ENCODE data around the gene FAM89B.

DNA sequence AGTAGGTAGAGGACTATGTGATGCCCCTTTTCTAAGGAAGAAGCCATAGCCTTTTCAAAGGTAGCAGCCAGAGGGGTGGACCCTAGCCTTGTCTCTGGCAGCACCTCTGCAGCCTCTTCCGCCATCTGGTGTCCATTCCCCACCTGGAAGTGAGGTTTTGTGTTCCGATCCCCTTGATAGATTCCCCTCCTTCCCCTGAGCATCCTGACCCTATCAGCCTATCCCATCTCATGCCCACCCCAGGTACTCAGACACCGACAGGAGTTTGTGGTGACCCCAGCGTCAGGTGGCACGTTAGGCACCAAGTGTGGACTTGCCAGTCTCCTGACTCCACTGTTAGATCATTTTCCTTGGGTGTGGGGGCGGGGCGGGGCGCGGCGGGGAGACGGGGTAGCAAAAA lies 398 bp upstream of the FAM89B start:
- TF ChIP-seq, protein P1, sequence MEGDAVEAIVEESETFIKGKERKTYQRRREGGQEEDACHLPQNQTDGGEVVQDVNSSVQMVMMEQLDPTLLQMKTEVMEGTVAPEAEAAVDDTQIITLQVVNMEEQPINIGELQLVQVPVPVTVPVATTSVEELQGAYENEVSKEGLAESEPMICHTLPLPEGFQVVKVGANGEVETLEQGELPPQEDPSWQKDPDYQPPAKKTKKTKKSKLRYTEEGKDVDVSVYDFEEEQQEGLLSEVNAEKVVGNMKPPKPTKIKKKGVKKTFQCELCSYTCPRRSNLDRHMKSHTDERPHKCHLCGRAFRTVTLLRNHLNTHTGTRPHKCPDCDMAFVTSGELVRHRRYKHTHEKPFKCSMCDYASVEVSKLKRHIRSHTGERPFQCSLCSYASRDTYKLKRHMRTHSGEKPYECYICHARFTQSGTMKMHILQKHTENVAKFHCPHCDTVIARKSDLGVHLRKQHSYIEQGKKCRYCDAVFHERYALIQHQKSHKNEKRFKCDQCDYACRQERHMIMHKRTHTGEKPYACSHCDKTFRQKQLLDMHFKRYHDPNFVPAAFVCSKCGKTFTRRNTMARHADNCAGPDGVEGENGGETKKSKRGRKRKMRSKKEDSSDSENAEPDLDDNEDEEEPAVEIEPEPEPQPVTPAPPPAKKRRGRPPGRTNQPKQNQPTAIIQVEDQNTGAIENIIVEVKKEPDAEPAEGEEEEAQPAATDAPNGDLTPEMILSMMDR (IDR thresholded peaks at IDR 0.05), result no peak
- no peak for TF ChIP-seq POLR2AphosphoS5 (IDR thresholded peaks at IDR 0.05; ENCODE audit: insufficient read depth in 1 of 2, low read depth in 1 of 2)

Measured in vagina (tissue), 2 donors.